H1 (cell line): ENCODE results near the gene CD300C. TPM values are rescaled to one million over a fixed set of nuclear protein-coding genes. Genes with fewer than 3 reads are reported as not detected.

Experiments used
- CTCF ChIA-PET: fragments of 300-600 bp; sonication (Branson Sonifier 250); formaldehyde crosslinking; loops from one replicate; lab custom pipeline; 2021; ENCODE audit not compliant: partially characterized antibody; lab: Charles Lee
- POLR2A ChIA-PET: fragments of 300-600 bp; sonication (Branson Sonifier 250); formaldehyde crosslinking; loops from one replicate; lab custom pipeline; 2021; ENCODE audit warnings: inconsistent platforms; ENCODE audit not compliant: partially characterized antibody; lab: Charles Lee
- DNase-seq, 2 experiments: peaks; one replicate each; pipeline versions ENCODE4 v3.0.0 to v3.0.0-alpha.2; 2010 to 2022; ENCODE audit warnings: low spot score in 2 of 2, low read depth in 1 of 2, mixed read lengths in 1 of 2
- FAIRE-seq: peaks from 2 replicates; lab custom pipeline; 2011; peaks lifted over from hg19 to GRCh38; lab: Jason Lieb, UNC
- H2AFZ ChIP-seq: 2 replicates; pipeline ENCODE4 v1.8.1; 2012; ENCODE audit warnings: low read length, inconsistent platforms
- H2AK5ac ChIP-seq: 2 replicates; pipeline ENCODE4 v1.6.1; 2013; ENCODE audit warnings: low read depth, low read length
- H2BK120ac ChIP-seq: replicated peaks from 2 replicates; pipeline ENCODE3; 2013; ENCODE audit warnings: low read depth, low read length, inconsistent platforms
- H2BK12ac ChIP-seq: 2 replicates; pipeline ENCODE4 v1.6.1; 2013; ENCODE audit warnings: low read depth, low read length
- H2BK15ac ChIP-seq: 2 replicates; pipeline ENCODE4 v1.6.1; 2013; ENCODE audit warnings: low read length
- H2BK20ac ChIP-seq: 2 replicates; pipeline ENCODE4 v1.6.1; 2013; ENCODE audit warnings: low read length
- H2BK5ac ChIP-seq: 2 replicates; pipeline ENCODE4 v1.6.1; 2013; ENCODE audit warnings: low read depth, low read length
- H3K14ac ChIP-seq: 2 replicates; pipeline ENCODE4 v1.6.1; 2013; ENCODE audit warnings: inconsistent platforms; ENCODE audit not compliant: insufficient read length
- H3K18ac ChIP-seq: 2 replicates; pipeline ENCODE4 v1.6.1; 2013; ENCODE audit warnings: low read length; ENCODE audit errors: extremely low read depth
- H3K23ac ChIP-seq: 2 replicates; pipeline ENCODE4 v1.6.1; 2013; ENCODE audit warnings: inconsistent platforms; ENCODE audit not compliant: insufficient read length
- H3K23me2 ChIP-seq: 2 replicates; pipeline ENCODE4 v1.6.1; 2013; ENCODE audit warnings: low read depth, low read length
- H3K27ac ChIP-seq: 2 replicates; pipeline ENCODE4 v1.6.1; 2011; ENCODE audit warnings: low read depth, low read length, inconsistent platforms
- H3K27me3 ChIP-seq, 4 experiments: replicated peaks in 1 of 4; 1 replicate in 1 of 4; 2 replicates in 3 of 4; pipeline versions ENCODE4 v1.6.1 to v1.8.1; 2011 to 2013; ENCODE audit warnings: low read length in 3 of 4, mild to moderate bottlenecking in 3 of 4, inconsistent platforms in 2 of 4, mixed read lengths in 2 of 4, moderate library complexity in 1 of 4; ENCODE audit not compliant: control insufficient read depth in 3 of 4, insufficient read depth in 3 of 4; ENCODE audit errors: extremely low read depth in 1 of 4
- H3K36me3 ChIP-seq, 4 experiments: 2 replicates each; pipeline versions ENCODE4 v1.6.1 to v1.8.1; 2011 to 2013; ENCODE audit warnings: mild to moderate bottlenecking in 4 of 4, low read length in 3 of 4, moderate library complexity in 2 of 4, control low read depth in 1 of 4, inconsistent platforms in 1 of 4; ENCODE audit not compliant: insufficient read depth in 4 of 4, control insufficient read depth in 2 of 4
- H3K4ac ChIP-seq: replicated peaks from 2 replicates; pipeline ENCODE3; 2013; ENCODE audit warnings: low read length, low read depth, mixed read lengths, inconsistent platforms; ENCODE audit not compliant: insufficient read length
- H3K4me1 ChIP-seq, 4 experiments: replicated peaks in 1 of 4; 1 replicate in 1 of 4; 2 replicates in 3 of 4; pipeline versions ENCODE4 v1.6.1 to v1.8.1; 2011 to 2013; ENCODE audit warnings: low read length in 3 of 4, inconsistent platforms in 2 of 4, mixed read lengths in 1 of 4; ENCODE audit not compliant: insufficient read depth in 4 of 4, control insufficient read depth in 3 of 4
- H3K4me2 ChIP-seq, 2 experiments: 2 replicates each; pipeline versions ENCODE4 v1.6.1 to v1.8.1; 2011 to 2013; ENCODE audit warnings: low read depth in 2 of 2, low read length in 2 of 2, control low read depth in 1 of 2, inconsistent platforms in 1 of 2, mild to moderate bottlenecking in 1 of 2; ENCODE audit not compliant: insufficient read depth in 1 of 2
- H3K4me3 ChIP-seq, 4 experiments: fragments of 200-600, 300-600 bp in 1 of 4; sonication (generic), shearing (Covaris generic), sonication (Bioruptor Twin) in 1 of 4; 2 replicates each; pipeline versions ENCODE4 v1.5.1 to v1.8.1; 2011 to 2016; ENCODE audit warnings: low read length in 4 of 4, low read depth in 3 of 4, control low read depth in 2 of 4, inconsistent platforms in 2 of 4, mild to moderate bottlenecking in 2 of 4, mixed read lengths in 1 of 4, moderate library complexity in 1 of 4; ENCODE audit not compliant: insufficient read depth in 2 of 4; ENCODE audit errors: extremely low read depth in 1 of 4
- H3K56ac ChIP-seq: replicated peaks from 2 replicates; pipeline ENCODE3; 2013; ENCODE audit warnings: low read depth, mild to moderate bottlenecking, mixed read lengths, low read length, inconsistent platforms; ENCODE audit not compliant: insufficient read length
- H3K79me1 ChIP-seq: 2 replicates; pipeline ENCODE4 v1.6.1; 2013; ENCODE audit warnings: low read depth, low read length, control low read depth
- H3K79me2 ChIP-seq, 2 experiments: 2 replicates each; pipeline versions ENCODE4 v1.6.1 to v1.8.1; 2012 to 2013; ENCODE audit warnings: low read length in 2 of 2, mild to moderate bottlenecking in 2 of 2, inconsistent platforms in 1 of 2; ENCODE audit not compliant: insufficient read depth in 2 of 2, control insufficient read depth in 1 of 2
- H3K9ac ChIP-seq, 4 experiments: replicated peaks in 1 of 4; 1 replicate in 1 of 4; 2 replicates in 3 of 4; pipeline versions ENCODE4 v1.6.1 to v1.8.1; 2011 to 2013; ENCODE audit warnings: low read depth in 3 of 4, low read length in 3 of 4, control low read depth in 2 of 4, mild to moderate bottlenecking in 2 of 4, moderate library complexity in 2 of 4, inconsistent platforms in 1 of 4; ENCODE audit errors: extremely low read depth in 1 of 4
- H3K9me3 ChIP-seq, 2 experiments: 2 replicates each; pipeline versions ENCODE4 v1.6.1 to v1.8.1; 2012 to 2013; ENCODE audit warnings: mild to moderate bottlenecking in 2 of 2, moderate library complexity in 2 of 2, control low read depth in 1 of 2, inconsistent platforms in 1 of 2, low read depth in 1 of 2, low read length in 1 of 2, mixed read lengths in 1 of 2; ENCODE audit not compliant: insufficient read depth in 2 of 2
- H4K20me1 ChIP-seq, 2 experiments: replicated peaks in 1 of 2; 2 replicates each; pipeline versions ENCODE3 to v1.8.1; 2011 to 2013; ENCODE audit warnings: inconsistent platforms in 2 of 2, low read length in 2 of 2, mild to moderate bottlenecking in 1 of 2; ENCODE audit not compliant: insufficient read depth in 2 of 2, control insufficient read depth in 1 of 2
- H4K5ac ChIP-seq: 2 replicates; pipeline ENCODE4 v1.6.1; 2013; ENCODE audit warnings: low read length, low read depth, mixed read lengths, inconsistent platforms; ENCODE audit not compliant: insufficient read length
- H4K8ac ChIP-seq: 2 replicates; pipeline ENCODE4 v1.8.0; 2013; ENCODE audit warnings: mild to moderate bottlenecking, moderate library complexity, low read length, inconsistent platforms; ENCODE audit not compliant: insufficient read depth; ENCODE audit errors: extremely low read depth
- H4K91ac ChIP-seq: replicated peaks from 2 replicates; pipeline ENCODE3; 2013; ENCODE audit warnings: low read length, mixed read lengths, inconsistent platforms; ENCODE audit not compliant: insufficient read length
- EGR1 ChIP-seq: IDR thresholded peaks from 2 replicates; pipeline ENCODE4 v1.6.1; 2011; ENCODE audit warnings: low read depth, low read length, borderline replicate concordance
- EZH2 ChIP-seq: fragments of 200-600 bp; sonication (generic); IDR thresholded peaks from 2 replicates; pipeline ENCODE4 v1.7.1; 2012; ENCODE audit warnings: low read depth, mild to moderate bottlenecking, moderate library complexity, low read length, inconsistent platforms; ENCODE audit not compliant: severe bottlenecking
- HDAC2 ChIP-seq, 2 experiments: fragments of 300-600 bp in 1 of 2; sonication (generic) in 1 of 2; IDR thresholded peaks; 2 replicates each; pipeline ENCODE4 v1.6.1; 2011 to 2012; ENCODE audit warnings: low read depth in 2 of 2, low read length in 2 of 2, mild to moderate bottlenecking in 2 of 2, moderate library complexity in 2 of 2, borderline replicate concordance in 1 of 2, inconsistent platforms in 1 of 2
- PHF8 ChIP-seq: fragments of 200-600 bp; sonication (generic); conservative IDR thresholded peaks from 2 replicates; pipeline ENCODE4 v1.7.1; 2012; ENCODE audit warnings: low read depth, mild to moderate bottlenecking, inconsistent platforms, low read length, moderate library complexity
- RAD21 ChIP-seq, 2 experiments: IDR thresholded peaks in 1 of 2; conservative IDR thresholded peaks in 1 of 2; 2 replicates each; pipeline ENCODE4 v1.6.1; 2011; ENCODE audit warnings: low read depth in 2 of 2, low read length in 2 of 2, improper control_type of control experiment in 1 of 2, inconsistent platforms in 1 of 2, mild to moderate bottlenecking in 1 of 2, moderate library complexity in 1 of 2
- RFX5 ChIP-seq: IDR thresholded peaks from 2 replicates; pipeline ENCODE4 v1.6.1; 2011; ENCODE audit warnings: low read depth, low read length, improper control_type of control experiment, borderline replicate concordance
- SP1 ChIP-seq: IDR thresholded peaks from 2 replicates; pipeline ENCODE4 v1.6.1; 2011; ENCODE audit warnings: low read depth, low read length
- SRF ChIP-seq: IDR thresholded peaks from 2 replicates; pipeline ENCODE4 v1.6.1; 2011; ENCODE audit warnings: mild to moderate bottlenecking, low read depth, low read length, moderate library complexity
- WGBS, 2 experiments: shearing (Covaris generic) in 1 of 2; methylation state at CpG; one replicate each; pipeline versions ENCODE4 v1.1.6 to v1.1.7; 2013 to 2015; ENCODE audit warnings: low lambda C conversion rate in 2 of 2, mixed read lengths in 2 of 2, inconsistent platforms in 1 of 2, low coverage in 1 of 2, missing lambda C conversion rate in 1 of 2; ENCODE audit not compliant: insufficient replicate concordance in 2 of 2, insufficient coverage in 1 of 2, insufficient read length in 1 of 2; ENCODE audit errors: extremely low coverage in 1 of 2, missing lambda C conversion rate in 1 of 2; 5-methylcytosine and 5-hydroxymethylcytosine counted together
- polyA plus RNA-seq, 7 experiments: library from polyadenylated mRNA; depleted of rRNA in 3 of 7; stranded (reverse) in 5 of 7; unstranded in 2 of 7; fragments of >200 nt in 5 of 7; fragments of 200-250 nt in 2 of 7; gene quantifications; 1 replicate in 5 of 7; 2 replicates in 1 of 7; 4 replicates in 1 of 7; pipeline versions ENCODE4 v1.2.1 to v1.2.3, GENCODE V29; 2011 to 2013; ENCODE audit warnings: missing spikeins in 2 of 7, mixed read lengths in 2 of 7
- total RNA-seq: library from RNA; stranded (reverse); fragmentation: NEBNext Ultra II Directional; extraction: Animal tissue kit (Norgen Biotek cat#: 25700); gene quantifications from 2 replicates; pipeline ENCODE4 v1.2.1, GENCODE V29; 2021

The CD300C gene
- total and polyA plus RNA-seq, 2 of the 8 experiments (the other 6 are each of a cell fraction or from before 2014, with no cell fraction given): not detected

DNA sequence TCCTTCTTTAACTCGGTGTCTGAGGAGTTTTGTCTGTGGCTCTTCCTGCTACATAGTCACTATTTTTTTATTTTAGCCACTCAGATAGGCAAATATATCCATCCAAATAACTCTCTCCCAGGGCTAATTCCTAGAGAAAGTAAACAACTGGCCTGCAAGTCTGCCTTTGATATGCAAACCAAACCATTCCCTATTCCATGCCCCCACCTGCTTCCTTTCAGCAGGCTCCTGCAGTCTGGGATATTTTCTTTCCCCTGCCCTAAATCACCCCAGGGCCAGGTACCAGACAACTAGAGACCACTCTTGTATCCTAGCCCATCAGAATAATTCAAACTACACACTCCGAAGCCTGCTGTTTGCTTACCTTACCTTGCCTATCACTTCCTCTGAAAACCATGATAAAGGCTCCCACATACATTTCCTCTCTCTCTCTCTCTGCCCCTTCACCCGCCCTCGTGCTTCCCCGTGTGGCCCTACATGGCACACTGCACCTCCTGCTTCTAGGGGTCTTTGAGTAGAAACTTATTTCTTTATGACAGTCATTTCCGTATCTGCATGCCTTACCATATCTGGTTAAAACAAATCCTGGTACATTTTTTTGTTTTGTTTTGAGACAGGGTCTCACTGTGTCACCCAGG lies 13.1 kb upstream of the CD300C start:
- Histone ChIP-seq H4K20me1 (peaks cover 0 to 3% of the 10 kb centered on the region in 2 experiments), H4K91ac (no peak overlapping the region), H2AFZ (no peak overlapping the region), H3K23me2 (peaks cover 6% of the 10 kb centered on the region; the same call in 1 of the 2 replicates), H3K9me3 (peaks cover 15 to 18% of the 10 kb centered on the region in 2 experiments), H3K4me3 (no peak overlapping the region), H2BK12ac (no peak overlapping the region), H2BK120ac (no peak overlapping the region), H3K18ac (no peak overlapping the region), H3K36me3 (no peaks in the 10 kb centered on the region), H4K8ac (no peak overlapping the region), H3K14ac (no peak overlapping the region), H3K23ac (no peak overlapping the region), H3K4me1 (no peaks in the 10 kb centered on the region), H3K56ac (no peak overlapping the region), H2AK5ac (no peak overlapping the region), H3K4me2 (no peak overlapping the region), H3K27ac (no peak overlapping the region), H4K5ac (no peak overlapping the region), H2BK20ac (no peak overlapping the region), H3K9ac (no peak overlapping the region), H2BK5ac (no peak overlapping the region), H2BK15ac (no peak overlapping the region), H3K79me2 (no peaks in the 10 kb centered on the region), H3K27me3 (no peaks in the 10 kb centered on the region; a peak in 2 of 7 replicates), H3K4ac (no peak overlapping the region), H3K79me1 (no peaks in the 10 kb centered on the region)
- POLR2A ChIA-PET: no interaction called here
- CTCF ChIA-PET: interaction anchor here (0.7 kb wide), 1 partner anchor 192 kb away, joined by 3 read pairs; the partner anchor contains the start of gene GPR142
- no peak for TF ChIP-seq RFX5
- no peak for TF ChIP-seq SP1
- no peak for TF ChIP-seq EGR1
- TF ChIP-seq SRF: no peak
- no peak for TF ChIP-seq EZH2
- no peak for TF ChIP-seq PHF8
- no peak for TF ChIP-seq HDAC2 (IDR thresholded peaks at IDR 0.05; ENCODE audit: borderline replicate concordance in 1 of 2, low read depth in 2 of 2, low read length in 2 of 2)
- TF ChIP-seq RAD21 (IDR thresholded peaks at IDR 0.05 in 1 of 2, conservative IDR thresholded peaks at IDR 0.05 in 1 of 2; ENCODE audit: low read depth in 2 of 2, low read length in 2 of 2): no peak
- FAIRE-seq: no peak
- 88% methylated on average over 6 of the region's 6 CpGs; no CpG with 5 or more reads in 1 of the 2 experiments for WGBS, 2 experiments
- DNase-seq: no peak
